HG02981 (cell line): ENCODE data around the gene CCDC88C.

Experiments used
- ATAC-seq: cut with Tn5 transposase; IDR thresholded peaks from one replicate; pipeline ENCODE4 v1.9.1; 2021; ENCODE audit warnings: mild to moderate bottlenecking, moderate library complexity; ENCODE audit not compliant: unreplicated experiment

The CCDC88C gene

DNA sequence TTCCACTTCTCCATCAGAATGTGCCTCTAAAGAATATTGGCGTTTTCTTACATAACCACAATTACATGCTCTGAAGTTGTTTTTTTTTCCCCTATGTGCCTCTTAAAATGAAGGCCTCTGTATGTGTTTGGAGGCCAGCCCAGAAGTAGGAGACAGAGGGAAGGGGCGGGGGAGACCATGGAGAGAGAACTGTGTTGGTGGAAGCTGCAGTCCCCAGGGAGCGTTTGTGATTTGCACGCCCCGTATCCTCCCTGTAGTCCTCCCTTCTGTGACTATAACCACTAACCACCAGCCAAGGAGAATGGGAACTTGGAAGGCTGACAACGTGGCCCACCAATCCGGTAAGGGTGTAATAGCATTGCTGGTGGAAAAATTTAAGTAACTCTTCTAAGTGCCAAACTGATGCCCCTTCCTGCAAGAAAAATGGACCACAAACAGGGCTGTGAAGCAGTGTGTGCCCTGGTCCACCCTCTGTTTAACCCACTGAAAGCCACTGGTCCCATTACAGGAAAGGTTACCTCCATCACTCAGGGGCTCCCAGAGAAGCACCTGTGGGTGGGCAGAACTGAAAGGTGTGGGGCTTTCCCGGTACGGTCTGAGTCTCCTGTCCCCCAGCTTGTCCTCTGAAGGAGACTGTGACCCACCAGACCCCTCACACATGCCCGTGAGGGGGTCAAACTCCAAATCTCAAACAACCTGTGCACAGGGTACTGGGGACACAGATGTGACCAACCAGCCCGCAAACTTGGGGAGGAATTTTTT lies 36.8 kb downstream of the CCDC88C start:
- ATAC-seq = no peak

DNA sequence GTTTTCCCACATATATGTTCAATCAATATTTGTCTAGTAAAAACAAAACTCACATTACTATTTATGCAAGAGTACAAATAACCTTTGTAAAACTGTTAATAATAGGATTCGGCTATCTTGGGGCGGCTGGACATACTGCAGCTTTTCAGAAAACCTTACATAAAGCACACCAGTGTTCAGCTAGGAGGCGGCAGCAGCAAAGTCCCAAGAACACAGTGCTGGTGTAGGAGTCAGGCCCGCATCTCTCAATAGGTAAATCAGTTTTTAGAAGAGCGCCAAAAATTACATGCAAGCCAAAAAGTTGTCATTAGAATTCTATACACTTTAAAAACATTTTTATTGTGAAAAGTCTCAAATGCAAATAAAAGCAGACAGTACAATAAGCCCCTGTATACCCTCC lies 37.5 kb downstream of the CCDC88C start:
- ATAC-seq = no peak

DNA sequence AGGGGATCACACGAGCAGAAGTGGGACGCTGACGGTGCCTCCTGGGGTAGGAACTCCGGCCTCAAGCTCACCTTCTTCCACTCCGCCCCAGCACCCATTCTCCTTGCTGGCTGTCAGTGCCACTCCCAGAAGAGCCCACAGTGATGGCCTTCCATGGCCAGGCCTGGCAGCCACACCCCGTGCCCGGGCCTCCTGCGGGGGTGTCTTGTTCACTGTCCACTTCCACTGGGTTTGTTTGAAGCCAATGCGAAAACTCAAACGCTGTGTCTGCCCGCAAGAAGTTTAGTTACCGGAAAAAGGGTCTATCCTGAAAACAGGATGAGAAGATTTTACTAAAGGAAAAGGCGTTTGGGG lies 38.1 kb downstream of the CCDC88C start:
- no peak for ATAC-seq

DNA sequence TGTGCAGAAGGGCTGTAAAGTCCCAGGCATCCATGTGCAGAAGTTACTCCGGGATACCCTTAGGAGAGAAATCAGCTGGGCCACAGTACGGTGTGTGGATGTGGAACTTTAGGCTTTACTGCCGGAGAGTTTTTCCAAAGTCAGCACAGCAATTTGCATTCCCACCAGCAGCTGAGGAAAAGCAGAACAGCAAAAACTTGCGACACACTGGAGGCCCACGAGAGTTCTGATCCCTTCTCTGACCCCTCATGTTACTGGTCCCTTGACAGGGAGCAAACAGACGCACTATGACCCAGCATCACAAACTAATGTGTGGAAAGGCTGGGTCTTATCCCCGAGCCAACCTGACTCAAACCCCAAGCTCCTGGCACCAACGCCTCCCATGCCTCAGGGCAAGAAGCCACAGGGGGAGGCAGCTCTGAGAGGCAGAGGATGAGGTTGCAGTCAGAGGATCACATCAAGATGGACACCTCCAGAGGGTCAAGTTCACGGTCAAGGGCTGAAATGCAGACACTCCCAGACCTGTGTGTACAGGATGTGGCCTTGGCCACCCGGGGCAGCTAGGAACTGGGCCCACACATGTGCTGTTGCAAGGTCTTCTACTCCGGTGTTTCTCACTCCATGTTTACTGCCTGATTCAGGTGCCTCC lies 38.6 kb downstream of the CCDC88C start:
- no peak for ATAC-seq

DNA sequence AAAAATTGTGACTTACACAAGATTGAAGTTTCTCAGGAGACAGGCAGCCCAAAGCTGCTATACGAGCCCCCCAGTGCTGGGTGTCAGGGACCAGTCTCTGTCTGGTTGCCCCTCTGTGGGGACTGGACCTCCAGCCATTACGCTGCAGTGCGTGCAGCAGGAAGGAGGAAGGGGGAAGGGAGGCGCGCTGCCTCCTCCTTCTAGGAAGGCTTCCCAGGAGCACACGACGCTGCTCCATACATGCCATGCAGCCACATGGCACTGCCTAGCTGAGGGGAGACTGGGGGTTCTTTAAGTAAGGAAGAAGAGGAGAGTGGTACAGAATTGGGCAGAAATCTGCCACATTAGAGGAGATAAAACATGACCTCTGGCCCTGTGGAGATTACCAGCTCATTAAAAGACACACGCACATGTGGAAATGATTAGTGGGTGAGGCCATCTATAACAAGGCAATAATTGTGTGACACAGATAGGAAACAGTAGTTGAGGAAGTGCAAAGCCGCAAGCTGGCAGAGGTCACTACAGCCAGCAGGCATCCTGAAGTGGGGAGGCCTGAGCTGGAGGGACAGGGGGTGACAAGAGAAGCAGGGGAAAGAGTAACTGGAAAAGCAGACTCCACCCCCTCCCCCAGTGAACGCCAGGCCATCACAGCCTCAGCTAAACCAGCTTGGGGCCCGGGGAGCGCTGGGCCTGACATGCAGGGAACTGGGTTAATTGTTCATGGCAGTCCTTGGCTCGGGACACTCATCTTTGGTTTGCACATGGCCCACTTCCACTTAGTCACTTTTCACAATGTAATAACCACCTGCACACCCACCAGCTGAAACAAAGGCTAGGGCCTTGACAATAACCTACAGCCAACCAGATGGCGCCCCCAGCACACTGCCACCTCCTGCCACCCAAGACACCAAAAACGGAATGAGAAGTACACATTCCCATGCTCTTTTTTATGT lies 39.6 kb downstream of the CCDC88C start:
- ATAC-seq = no peak

DNA sequence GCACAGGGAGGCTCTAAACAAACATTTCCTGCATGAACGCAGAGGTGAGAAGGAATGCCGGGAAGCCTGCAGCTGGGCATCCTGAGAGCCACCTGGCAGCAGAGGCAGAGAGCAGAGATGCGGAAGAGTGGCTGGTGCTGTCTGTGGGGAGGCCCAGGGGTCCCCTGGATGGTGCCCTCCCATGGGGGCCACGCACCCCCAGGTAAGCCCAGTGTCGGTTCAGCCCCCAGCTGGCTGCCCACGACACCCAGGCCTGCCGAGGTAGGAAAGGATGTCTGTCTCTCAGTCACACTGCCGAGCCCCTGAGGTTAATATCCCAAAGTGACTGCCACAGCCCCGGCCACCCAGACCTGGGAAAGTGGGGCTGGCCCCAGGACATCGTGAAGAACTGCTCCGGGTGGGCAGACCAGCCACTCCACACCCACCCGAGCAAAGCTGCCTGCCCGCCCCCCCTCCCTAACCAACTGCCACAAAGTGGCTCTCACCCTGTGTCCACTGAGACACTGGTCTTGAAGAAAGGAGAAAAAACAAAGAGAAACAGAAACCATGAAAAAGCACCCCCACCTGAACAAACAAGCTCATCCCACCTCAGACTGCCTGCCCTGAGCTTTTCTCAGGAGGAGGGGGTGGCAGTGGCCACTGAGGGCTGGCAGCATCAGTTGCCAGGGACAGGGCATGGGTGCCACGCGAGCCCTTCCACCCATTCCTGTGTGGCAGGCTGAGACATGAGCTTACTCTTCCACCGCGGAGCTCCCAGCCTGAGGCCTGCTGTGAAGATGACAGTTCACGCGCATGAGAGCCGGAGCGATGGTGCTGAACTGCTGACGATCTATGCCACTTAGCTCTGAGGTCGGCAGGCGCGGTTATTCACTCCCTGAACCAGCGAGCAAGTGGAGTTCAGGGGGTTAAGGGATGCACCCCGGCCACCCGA lies 40.8 kb downstream of the CCDC88C start:
- ATAC-seq = no peak

DNA sequence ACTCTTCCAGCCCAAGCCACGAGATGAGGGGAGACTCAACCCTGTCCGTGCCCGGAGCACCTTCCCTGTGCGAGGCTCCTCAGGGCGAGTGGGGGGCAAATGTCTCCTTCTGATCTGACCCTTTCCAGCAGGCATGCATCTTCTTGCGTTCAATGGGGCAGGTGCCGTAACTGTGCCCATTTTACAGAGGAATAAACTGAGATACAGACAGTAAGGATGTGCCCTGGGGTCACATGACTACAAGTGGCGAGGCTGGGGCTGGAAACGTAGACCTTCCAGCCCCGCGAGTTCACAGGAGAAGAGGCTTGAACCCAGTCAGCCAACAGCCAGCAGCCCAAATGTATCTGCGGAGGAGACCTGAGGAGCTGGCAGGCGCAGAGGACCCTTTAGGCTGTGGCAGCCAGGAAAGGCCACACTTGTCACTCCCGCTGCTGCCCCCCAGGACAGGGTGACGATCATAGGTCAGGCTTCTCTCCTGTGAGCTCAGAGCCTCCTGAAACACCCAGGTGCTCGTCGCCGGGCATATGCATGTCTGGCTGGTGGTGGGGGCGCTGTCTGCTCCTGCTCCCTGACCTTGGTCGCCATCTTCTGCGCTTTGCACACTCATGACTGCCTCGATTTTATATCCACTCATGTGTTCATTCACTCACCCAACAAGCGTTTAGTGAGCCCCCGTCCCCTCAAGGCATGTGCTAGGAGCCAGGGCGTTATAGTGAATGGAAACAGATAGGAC lies 41.7 kb downstream of the CCDC88C start:
- ATAC-seq = no peak

DNA sequence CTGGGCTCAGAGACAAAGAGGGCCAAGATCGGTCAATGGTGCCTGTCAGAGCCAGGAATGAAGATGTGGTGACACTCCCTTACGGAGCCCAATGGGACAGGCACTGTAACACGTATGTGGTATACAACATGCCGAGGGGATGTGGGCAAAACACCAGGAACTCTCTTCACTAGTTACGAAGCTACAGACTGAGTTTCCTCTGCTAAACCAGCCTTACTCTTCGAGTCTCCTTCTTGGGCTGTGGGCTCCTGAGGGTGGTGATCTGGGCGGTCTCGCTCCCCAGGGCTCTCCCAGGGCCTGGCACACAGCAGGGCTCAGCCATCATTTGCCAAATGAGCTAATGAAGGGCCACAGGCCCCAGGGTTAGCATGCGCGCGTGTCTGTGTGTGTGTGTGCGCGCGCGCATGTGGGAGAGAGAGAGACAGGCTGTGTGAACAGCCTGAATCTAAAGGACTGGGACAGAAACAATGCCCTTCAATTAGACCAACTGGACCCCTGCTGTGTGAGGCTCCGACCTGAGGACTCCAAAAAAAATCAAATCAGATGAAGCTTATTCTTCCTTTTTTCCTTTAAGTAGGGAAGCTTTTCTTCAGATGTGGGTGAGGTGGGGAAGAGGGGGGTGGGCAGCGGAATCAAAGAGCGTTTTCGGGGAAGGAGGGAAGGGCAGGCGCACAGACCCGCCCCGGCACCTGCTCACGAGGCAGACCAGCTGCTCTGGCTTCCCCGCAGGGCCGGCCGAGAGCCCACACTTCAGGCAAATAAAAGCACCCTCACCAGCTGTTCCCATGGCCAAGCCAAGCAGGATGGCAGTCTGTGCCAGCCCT lies 42.5 kb downstream of the CCDC88C start:
- ATAC-seq = no peak

DNA sequence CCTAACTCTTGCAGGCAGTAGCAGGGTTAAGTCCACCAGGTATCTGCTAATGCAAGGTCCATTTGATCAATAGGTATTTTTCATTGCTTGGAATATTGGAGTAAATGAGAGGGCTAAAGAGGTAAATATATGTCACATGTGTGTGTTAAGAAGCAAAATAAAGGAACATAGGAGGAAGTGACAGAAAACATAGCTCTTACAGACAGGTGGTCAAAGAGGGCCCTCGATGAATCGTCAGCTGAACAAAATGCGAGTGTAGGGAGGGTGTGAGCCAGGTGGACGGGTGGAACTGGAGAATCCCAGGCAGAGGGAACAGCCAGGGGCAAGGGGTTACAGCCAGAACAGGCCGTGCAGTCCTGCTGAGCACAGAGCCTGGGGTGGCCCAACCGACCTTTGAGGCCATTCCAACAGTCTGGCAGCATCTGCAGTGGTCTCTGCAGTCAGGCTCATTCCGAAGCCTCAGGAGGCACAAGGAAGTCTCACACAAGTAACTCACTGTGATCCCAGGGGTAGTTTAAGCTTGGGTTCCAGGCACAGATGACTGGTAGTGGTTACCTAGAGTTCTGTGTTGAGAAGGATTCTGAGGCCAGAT lies 43.2 kb downstream of the CCDC88C start:
- no peak for ATAC-seq

DNA sequence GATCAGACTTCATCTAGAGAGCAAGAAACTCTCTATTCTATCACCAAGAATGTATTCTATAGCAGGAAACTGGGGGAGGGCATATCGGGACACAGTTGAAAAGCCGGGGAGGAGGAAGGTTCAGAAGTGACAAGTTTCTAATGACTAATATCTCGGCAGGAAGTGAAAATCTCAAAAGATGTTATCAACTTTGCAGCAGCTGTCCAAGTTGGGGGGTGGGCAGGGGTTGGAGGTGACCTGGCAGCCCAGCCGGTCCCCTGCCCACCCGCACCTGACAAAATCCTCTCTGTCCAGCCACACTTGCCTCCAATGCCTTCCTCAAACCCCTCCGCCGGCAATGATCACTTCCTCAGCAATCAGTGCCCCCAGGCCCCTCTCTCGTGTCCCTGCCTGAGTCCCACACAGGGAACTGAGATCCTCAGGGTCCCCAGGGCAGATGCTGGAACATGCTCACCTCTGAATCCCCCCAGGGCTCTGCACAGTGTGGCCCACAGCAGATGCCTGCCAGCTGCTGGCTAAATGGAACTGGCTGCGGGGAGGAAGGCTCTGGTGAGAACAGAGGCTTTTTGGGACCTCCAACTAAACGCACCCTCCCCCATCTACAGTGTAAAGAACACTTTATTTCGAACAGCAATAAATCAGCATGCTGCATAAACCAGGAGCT lies 43.9 kb downstream of the CCDC88C start:
- peak; percentile 51 for ATAC-seq

DNA sequence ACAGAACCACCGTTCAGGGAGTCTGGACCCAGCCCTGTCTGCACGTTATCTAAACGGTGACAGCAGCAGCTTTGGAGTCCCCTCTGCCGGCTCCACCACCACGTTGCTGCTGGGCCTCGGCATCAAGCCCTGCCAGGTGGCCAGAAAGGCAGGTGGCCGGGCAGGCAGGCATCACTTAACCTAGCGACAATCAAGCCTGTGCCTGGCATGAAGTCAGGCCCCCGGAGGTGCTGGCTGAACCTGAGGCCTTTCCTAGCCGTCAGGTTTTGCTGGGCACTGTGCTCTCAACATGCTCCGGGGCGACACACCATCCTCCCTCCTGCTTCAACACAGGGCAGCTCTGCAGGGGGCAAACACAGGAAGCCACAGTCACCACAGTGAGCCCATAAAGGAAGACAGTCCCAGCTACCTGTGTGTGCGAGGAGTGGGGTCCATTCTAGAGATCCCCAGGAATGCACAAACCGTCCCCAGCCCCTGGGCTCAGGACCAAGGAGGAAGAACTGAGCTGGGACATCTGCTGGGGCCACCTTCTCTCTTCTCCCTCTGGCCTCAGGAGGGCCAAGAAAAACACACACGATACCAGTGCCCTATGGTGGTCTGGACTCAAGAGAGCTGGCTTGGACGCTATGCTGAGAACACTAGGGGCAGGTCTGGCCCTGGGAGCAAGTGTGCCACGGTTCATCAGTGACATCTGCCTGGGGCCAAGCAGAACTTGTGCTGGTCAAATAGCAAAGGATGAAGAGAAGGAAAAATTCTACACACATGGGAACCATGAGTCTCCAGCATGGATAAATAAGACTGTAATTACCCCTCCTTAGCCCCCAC lies 44.7 kb downstream of the CCDC88C start:
- ATAC-seq = peak; percentile 23

DNA sequence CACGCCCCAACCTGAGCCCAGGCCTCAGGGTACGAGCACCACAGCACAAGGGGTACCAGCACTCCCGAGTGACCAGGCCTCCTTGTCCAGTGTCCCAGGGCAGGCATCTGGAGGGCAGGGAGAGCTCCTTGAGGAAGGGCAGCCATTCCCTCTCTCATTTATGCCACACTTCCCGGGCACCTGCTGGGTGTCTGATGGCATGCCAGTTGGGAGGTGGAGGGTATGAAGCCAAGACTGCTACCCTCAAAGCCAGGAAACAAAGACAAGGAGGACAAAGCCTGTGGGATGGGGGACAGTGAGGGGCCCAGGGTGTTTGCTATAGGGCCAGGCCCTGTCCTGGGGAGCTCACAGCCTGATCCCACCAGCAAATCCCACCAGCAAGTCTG lies 45.6 kb downstream of the CCDC88C start:
- ATAC-seq = no peak

DNA sequence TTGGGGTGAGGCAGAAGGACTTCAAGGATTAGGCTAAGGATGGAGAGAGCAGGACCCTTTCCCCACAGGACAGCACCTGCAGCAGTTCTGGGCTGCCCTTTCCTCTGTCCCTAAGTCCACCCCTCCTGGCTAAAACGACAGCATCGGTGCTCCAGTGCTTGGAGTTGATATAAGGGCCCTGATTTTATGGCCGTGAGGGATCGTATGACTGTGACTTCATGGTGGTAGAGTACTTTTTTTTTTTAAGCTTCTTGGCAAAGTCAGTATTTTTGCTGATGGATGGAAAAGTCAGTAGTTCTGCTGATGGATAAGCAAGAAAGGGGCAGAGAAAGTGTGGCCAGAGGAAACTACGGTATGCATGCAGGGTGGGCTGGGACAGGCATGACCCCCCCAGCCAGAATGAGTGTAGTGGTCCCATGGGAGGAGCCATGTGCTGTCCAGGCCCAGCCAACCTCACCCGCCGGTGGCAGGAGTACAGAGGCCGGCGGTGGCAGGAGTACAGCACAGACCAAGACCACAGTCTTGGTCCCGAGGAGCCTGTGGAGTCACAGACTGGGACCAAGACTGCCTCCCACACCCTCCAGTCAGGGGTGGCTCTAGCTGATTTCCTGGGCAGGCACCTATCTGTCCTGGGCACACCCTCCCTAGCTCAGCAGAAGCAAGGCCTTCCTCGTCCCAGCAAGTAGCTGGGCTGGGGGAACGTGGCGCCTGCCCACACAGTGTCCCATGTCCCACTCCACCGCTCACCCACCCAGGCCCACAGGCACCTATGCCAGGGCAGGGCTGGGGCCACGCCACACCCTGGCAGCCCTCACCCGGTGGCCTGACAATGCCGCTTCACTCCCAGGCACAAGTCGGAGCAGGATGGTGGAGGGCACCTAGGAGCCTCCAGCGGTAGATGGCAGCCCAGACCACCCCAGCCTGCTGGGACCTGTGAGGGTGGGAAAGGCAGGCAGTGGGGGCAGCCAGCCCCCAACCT lies 46.3 kb downstream of the CCDC88C start:
- no peak for ATAC-seq

DNA sequence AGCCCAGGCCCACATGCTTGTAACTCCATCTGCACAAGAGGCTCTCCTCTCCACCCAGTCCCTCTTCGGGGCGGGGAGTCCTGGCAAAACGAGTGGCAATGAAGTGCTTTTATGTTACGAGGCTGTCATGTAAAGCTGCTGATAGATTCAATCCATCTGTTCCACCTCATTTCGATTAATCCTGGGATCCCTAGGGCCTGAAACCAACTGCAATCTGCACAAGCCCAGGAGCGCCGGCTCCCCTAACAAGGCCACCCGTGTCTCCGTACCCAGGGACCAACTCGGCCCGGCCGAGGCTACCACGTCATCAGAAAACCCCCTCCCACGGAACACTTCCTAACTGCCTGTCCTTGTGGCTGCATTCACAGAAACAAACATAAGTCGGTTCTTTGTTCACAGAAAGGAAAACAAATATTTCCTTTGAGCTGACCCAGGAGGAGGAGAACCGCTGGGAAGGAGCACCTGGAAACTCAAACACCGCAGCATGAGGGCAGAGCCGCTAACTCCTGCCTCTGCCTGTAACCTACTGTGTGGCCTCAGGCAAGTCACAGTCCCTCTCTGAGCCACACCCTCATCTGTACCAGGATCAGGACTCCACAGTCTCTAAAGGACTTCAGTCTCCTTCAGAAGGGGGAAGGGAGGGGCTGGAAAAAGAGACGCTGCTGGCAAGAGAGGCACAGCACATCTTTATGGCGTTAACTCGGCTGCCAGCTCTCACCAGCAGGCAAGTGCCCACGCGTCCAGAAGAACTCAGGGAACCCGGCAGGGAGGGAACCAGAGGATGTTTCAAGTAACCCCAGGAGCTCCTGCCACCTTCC lies 47.8 kb downstream of the CCDC88C start:
- ATAC-seq = no peak

DNA sequence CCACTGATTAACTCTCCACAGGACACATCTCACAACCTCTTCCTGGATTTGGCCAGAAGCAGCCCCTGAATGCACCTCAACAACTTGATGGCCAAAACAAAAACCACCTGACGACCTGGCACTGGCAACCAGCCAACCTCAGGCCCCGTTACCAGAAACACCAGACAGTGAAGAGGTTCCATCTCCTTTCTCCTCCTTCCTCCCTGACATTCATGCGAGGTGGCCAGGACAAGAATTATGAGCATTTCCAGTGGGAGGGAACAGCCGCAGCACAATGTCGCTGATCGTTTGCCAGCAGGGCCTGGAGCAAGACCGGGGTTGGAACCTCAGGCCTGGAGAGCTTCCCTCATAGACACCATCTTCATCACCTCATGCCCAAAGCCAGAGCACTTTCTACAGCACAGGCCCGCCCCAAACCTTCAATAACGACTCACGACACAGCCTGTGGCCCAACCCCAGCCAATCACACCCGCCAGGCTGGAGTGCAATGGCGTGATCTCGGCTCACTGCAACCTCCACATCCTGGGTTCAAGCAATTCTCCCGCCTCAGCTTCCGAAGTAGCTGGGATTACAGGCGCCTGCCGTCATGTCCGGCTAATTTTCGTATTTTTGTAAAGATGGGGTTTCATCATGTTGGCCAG lies 48.7 kb downstream of the CCDC88C start:
- ATAC-seq = no peak
